ENCODE measurements around the gene TMA16.

The TMA16 gene

DNA sequence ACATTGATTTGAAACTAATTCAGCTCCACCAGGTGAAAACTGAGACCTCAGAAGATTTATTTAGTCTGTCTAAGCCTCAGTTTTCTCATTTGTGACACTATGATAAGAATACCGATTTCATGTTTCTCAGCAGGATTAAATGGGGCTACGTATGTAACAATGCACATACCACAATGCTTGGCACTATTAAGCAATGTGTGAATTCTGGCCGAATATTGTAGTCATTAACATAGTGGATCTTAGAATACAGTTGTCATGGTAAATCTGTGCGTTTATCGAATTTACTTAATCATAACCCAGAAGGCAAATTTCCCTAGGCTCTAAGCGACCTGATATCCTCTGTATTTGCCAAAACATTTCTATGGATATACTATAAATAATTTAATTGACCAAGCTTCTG, 69.1 kb downstream of the TMA16 start:
- H3K27ac ChIP-seq, result no peak overlapping the region
- TF ChIP-seq CTCF (conservative IDR thresholded peaks at IDR 0.05), result no peak

- TF ChIP-seq CTCF (conservative IDR thresholded peaks at IDR 0.05), result no peak
- H3K27ac ChIP-seq, result no peak overlapping the region
These were observed 69.8 kb downstream of the TMA16 start for GRCh38 chr4:163564221-163564720.

DNA sequence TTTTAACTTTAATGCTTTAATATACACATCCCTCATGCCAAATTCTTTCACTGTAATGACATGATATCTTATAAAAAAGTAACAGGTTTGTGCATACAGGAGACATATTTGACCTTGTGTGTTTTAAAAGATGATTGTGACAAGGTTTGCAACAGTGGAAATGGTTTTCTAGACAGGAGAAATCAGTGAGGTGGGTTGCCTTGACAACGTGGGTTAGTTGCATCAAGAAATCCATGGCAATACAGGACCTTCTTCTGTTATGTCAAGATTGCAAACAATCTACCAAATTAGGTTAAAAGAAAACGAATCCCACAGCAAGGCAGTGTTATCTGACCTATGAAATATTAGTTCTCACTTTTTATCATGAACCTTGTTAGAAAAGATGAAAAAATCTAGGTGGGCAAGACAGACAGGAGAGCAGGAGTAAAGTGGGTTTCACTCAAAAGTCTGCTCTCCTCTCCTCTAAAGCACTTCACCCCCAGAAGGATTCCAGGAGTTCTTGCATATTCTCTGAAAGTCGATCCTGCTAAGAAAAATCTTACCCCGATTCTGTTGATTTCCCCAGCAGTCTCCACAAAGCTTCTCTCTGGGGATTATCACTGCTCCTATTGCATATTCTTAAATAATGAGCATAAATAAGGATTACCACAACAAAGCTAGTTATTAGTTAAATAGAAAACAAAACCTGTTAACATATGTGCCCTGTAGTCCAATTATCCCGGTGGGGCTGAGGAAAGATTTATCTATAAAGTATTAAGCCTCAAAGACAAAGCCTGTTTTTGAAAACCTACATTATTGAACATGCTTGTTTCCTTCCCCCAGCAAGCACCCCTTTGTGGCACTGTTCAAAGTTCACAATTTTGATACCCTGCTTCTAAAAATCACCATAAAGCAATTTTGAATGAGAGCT, 71.0 kb downstream of the TMA16 start:
- no peak overlapping the region for H3K27ac ChIP-seq
- TF ChIP-seq CTCF (conservative IDR thresholded peaks at IDR 0.05), result no peak

GRCh38 chr4:163566257-163566796, 71.8 kb downstream of the TMA16 start:
- no peak for TF ChIP-seq CTCF (conservative IDR thresholded peaks at IDR 0.05)
- H3K27ac ChIP-seq, result no peak overlapping the region

DNA sequence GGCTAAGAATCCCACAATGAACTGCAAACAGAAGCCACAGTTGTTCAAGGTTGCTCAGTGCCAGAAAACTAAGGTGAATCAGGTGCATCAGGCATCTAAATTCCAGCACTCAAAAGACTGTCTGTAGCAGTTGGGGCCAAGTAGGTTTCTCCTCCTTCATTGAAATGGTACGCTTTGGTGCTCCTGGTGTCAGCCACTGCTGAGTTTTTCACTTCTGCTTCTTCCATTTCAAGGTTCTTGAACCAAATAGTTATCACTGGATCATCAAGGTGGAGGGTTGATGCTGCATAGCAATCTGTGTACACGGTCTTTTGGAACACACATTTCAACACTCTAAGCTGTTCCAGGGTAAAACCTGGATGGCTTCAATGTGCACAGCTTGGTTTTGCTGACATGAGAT, 74.4 kb downstream of the TMA16 start:
- no peak for TF ChIP-seq CTCF (conservative IDR thresholded peaks at IDR 0.05)
- H3K27ac ChIP-seq, result no peak overlapping the region
